ENCODE results near the gene HRAS.

- TF ChIP-seq EZH2 (IDR thresholded peaks at IDR 0.05), result no peak
- no peak for TF ChIP-seq FOXP2 (optimal IDR thresholded peaks at IDR 0.05; ENCODE audit: control extremely low read depth, extremely low read length, insufficient read depth)
Measured at GRCh38 chr11:514606-515005, 20.8 kb downstream of the HRAS start.
